H1 (cell line): Measurements from ENCODE around the gene RAB8B. TPM values are rescaled to one million over a fixed set of nuclear protein-coding genes. Genes with fewer than 3 reads are reported as not detected.

ENCODE experiments used
- RNF2 ChIP-seq: fragments of 200-900, 300-1000 bp; sonication (generic); IDR thresholded peaks from 2 replicates; pipeline ENCODE4 v1.7.1; 2016; ENCODE audit warnings: borderline replicate concordance, low read depth, mild to moderate bottlenecking, antibody characterized with exemption, low read length; ENCODE audit not compliant: poor library complexity, severe bottlenecking; ENCODE audit errors: missing control alignments
- polyA plus RNA-seq, 7 experiments: library from polyadenylated mRNA; depleted of rRNA in 3 of 7; stranded (reverse) in 5 of 7; unstranded in 2 of 7; fragments of >200 nt in 5 of 7; fragments of 200-250 nt in 2 of 7; gene quantifications; 1 replicate in 5 of 7; 2 replicates in 1 of 7; 4 replicates in 1 of 7; pipeline versions ENCODE4 v1.2.1 to v1.2.3, GENCODE V29; 2011 to 2013; ENCODE audit warnings: missing spikeins in 2 of 7, mixed read lengths in 2 of 7
- total RNA-seq: library from RNA; stranded (reverse); fragmentation: NEBNext Ultra II Directional; extraction: Animal tissue kit (Norgen Biotek cat#: 25700); gene quantifications from 2 replicates; pipeline ENCODE4 v1.2.1, GENCODE V29; 2021

The RAB8B gene
- total and polyA plus RNA-seq, 2 of the 8 experiments (the other 6 are each of a cell fraction or from before 2014, with no cell fraction given), result 9.5 to 47.8 TPM

DNA sequence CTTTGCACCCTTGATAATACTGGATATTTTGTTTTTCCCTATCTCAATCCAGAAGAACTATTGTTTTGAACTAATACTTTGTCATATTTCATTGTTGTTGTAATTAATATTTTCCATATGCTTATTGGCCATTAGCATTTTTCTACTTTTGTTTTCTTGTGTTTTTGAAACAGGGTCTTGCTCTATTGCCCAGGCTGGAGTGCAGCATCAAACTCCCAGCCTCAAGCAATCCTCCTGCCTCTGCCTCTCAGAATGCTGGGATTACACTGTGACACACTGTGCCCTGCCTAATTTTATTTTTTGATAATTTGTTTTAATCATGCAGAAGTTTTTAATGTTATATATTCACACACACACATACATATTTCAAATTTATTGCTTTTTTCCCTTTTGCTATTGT is 28.8 kb upstream of the RAB8B start (continued):
- TF ChIP-seq RNF2, result no peak
